ENCODE measurements around the gene CLCF1. TPM values are rescaled to one million over a fixed set of nuclear protein-coding genes. Genes with fewer than 3 reads are reported as not detected.

Gene CLCF1
- total RNA-seq, 1 donor from 2014 or later: 4.0 TPM

DNA sequence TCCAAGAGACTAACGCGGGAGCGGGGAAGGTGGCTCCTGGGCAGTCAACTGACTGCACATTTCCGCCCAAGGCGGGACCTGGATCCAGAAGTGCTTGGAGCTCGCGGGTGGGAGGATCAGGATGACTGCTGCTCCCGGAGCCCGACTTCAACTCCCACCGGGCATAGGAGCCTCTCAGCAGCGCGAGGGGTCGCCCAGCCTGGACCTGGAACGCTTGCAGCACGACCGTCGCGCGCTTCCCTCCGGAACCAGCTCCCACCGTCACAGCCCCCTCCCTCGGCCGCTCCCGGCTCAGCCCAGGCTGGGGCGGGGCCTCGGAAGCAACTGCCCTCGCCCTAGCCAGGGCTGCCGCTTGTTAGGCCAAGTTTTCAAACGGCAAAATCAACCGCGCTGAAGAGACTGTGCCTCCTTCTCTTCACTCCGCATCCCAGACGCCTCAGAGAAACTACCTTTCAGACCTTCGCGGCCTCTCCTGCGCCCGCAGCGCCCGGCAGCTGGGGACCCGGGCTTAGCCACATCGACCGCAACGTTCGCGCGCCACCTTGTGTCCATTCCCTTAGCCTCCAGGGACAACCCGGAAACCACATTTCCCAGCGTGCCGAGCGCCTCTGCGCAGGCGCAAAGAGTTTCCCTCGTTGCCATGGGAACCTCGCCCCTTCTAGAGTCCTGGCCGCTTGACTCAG lies 56.1 kb downstream of the CLCF1 start:
- peak; percentile 98 for DNase-seq (ENCODE audit: low spot score)
- intact Hi-C loops (cut with DNase I): loop anchor here (1.0 to 2.0 kb wide), 5 partner anchors 15 to 55 kb away; partner anchors contain the start of genes ANKRD13D, GRK2, POLD4 and SSH3

DNA sequence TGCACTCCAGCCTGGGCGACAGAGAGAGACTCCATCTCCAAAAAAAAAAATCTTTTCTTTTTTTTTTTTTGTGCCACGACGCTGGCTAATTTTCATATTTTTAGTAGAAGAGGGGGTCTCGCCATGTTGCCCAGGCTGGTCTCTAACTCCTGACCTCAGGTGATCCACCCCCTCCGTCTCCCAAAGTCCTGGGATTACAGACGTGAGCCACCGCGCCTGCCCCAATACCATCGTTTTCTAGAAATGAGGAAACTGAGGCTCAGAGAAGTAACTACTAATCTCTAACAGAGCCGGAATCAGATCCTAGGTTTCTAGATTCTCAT lies 56.6 kb downstream of the CLCF1 start:
- no peak for DNase-seq (ENCODE audit: low spot score)
- intact Hi-C loops (cut with DNase I): loop anchor here (1.0 to 2.0 kb wide), 5 partner anchors 14 to 55 kb away; partner anchors contain the start of genes ANKRD13D, GRK2, POLD4 and SSH3

- DNase-seq (ENCODE audit: low spot score): no peak
- intact Hi-C loops (cut with DNase I): no loop called here
Observed at GRCh38 chr11:67315325-67315909, 58.0 kb downstream of the CLCF1 start.

- intact Hi-C loops (cut with DNase I): no loop called here
- DNase-seq (ENCODE audit: low spot score): no peak
Observed at GRCh38 chr11:67314218-67314617, 59.2 kb downstream of the CLCF1 start.

Other genes starting within 250 kb of the CLCF1 start
- 43.1 TPM for gene GRK2, start 107.1 kb downstream of the CLCF1 start, total RNA-seq
- gene ANKRD13D, start 84.3 kb downstream of the CLCF1 start, total RNA-seq: 20.0 TPM
- gene SSH3, start 70.1 kb downstream of the CLCF1 start, total RNA-seq: 22.3 TPM
- 61.6 TPM for gene POLD4, start 20.1 kb downstream of the CLCF1 start, total RNA-seq
- 4.8 TPM for gene RAD9A, start 18.4 kb upstream of the CLCF1 start, total RNA-seq
- gene PPP1CA, start 28.3 kb upstream of the CLCF1 start, total RNA-seq: 95.1 TPM
- gene TBC1D10C, start 30.5 kb upstream of the CLCF1 start, total RNA-seq: 1.0 TPM
- 22.2 TPM for gene CARNS1, start 42.1 kb upstream of the CLCF1 start, total RNA-seq
- 23.2 TPM for gene RPS6KB2, start 54.9 kb upstream of the CLCF1 start, total RNA-seq
- gene PTPRCAP, start 64.1 kb upstream of the CLCF1 start, total RNA-seq: 0.40 TPM
- 21.6 TPM for gene CORO1B, start 69.9 kb upstream of the CLCF1 start, total RNA-seq
- not detected for gene GPR152, start 79.1 kb upstream of the CLCF1 start, total RNA-seq
- 0.11 TPM for gene CABP4, start 81.8 kb upstream of the CLCF1 start, total RNA-seq
- 76.1 TPM for gene TMEM134, start 95.7 kb upstream of the CLCF1 start, total RNA-seq
- gene AIP, start 109.4 kb upstream of the CLCF1 start, total RNA-seq: 43.6 TPM
- gene PITPNM1, start 131.8 kb upstream of the CLCF1 start, total RNA-seq: 40.0 TPM
- 72.9 TPM for gene CDK2AP2, start 134.6 kb upstream of the CLCF1 start, total RNA-seq
- gene CABP2, start 149.8 kb upstream of the CLCF1 start, total RNA-seq: not detected
- gene GSTP1, start 210.2 kb upstream of the CLCF1 start, total RNA-seq: 272 TPM
- 486 TPM for gene NDUFV1, start 233.3 kb upstream of the CLCF1 start, total RNA-seq

All from cardiac septum (tissue), 1 donor.